Activated T-cell treated with anti-CD3 and anti-CD28 coated beads for 4 hours (primary cell): ENCODE results near the gene AFF1.
"Not testable (repeated sequence)": the region's sequence is repeated elsewhere in the genome, so short reads cannot be mapped to it uniquely, and the experiment has no call there.

Experiments
- DNase-seq: peaks from one replicate; pipeline ENCODE4 v3.0.0-alpha.2; 2020

AFF1 gene

GRCh38 chr4:87067124-87067885 is 132.5 kb downstream of the AFF1 start:
- no peak for DNase-seq

GRCh38 chr4:87068583-87069021 is 133.8 kb downstream of the AFF1 start:
- DNase-seq, result no peak

GRCh38 chr4:87069037-87069742 is 134.4 kb downstream of the AFF1 start:
- DNase-seq, result no peak

GRCh38 chr4:87071401-87071800 is 136.6 kb downstream of the AFF1 start:
- DNase-seq, result no peak

- not testable (repeated sequence) for DNase-seq
Observed at GRCh38 chr4:87072545-87072944, 137.7 kb downstream of the AFF1 start.

GRCh38 chr4:87073199-87074120 is 138.6 kb downstream of the AFF1 start:
- peak; percentile 18 for DNase-seq

GRCh38 chr4:87074121-87074488 is 139.3 kb downstream of the AFF1 start:
- no peak for DNase-seq

- no peak for DNase-seq
Observed at GRCh38 chr4:87075876-87076275, 141.1 kb downstream of the AFF1 start.

GRCh38 chr4:87076690-87077358 is 142.0 kb downstream of the AFF1 start:
- DNase-seq, result no peak

- no peak for DNase-seq
Observed at GRCh38 chr4:87077914-87078585, 143.2 kb downstream of the AFF1 start.

GRCh38 chr4:87078987-87079486 is 144.2 kb downstream of the AFF1 start:
- no peak for DNase-seq

- DNase-seq, result no peak
Observed at GRCh38 chr4:87079967-87080366, 145.2 kb downstream of the AFF1 start.

- DNase-seq, result no peak
Observed at GRCh38 chr4:87080462-87080861, 145.7 kb downstream of the AFF1 start.

- no peak for DNase-seq
Observed at GRCh38 chr4:87081826-87082225, 147.0 kb downstream of the AFF1 start.

GRCh38 chr4:87085732-87086131 is 150.9 kb downstream of the AFF1 start:
- DNase-seq, result not testable (repeated sequence)

GRCh38 chr4:87086143-87086805 is 151.5 kb downstream of the AFF1 start:
- no peak for DNase-seq

- DNase-seq, result no peak
Observed at GRCh38 chr4:87087015-87087414, 152.2 kb downstream of the AFF1 start.

GRCh38 chr4:87087420-87087819 is 152.6 kb downstream of the AFF1 start:
- no peak for DNase-seq

GRCh38 chr4:87088186-87088585 is 153.4 kb downstream of the AFF1 start:
- no peak for DNase-seq

- DNase-seq, result no peak
Observed at GRCh38 chr4:87089368-87089767, 154.6 kb downstream of the AFF1 start.

GRCh38 chr4:87090305-87090704 is 155.5 kb downstream of the AFF1 start:
- no peak for DNase-seq
